Activated CD4-positive, CD25-positive, alpha-beta regulatory T cell treated with anti-CD3 and anti-CD28 coated beads, Interleukin-2, amount 50 U/mL, for 16 hours (primary cell): ENCODE measurements around the gene COL3A1.

ENCODE experiments used
- DNase-seq: peaks from one replicate; pipeline ENCODE4 v3.0.0-alpha.2; 2020; ENCODE audit warnings: low read depth, low spot score

The COL3A1 gene

DNA sequence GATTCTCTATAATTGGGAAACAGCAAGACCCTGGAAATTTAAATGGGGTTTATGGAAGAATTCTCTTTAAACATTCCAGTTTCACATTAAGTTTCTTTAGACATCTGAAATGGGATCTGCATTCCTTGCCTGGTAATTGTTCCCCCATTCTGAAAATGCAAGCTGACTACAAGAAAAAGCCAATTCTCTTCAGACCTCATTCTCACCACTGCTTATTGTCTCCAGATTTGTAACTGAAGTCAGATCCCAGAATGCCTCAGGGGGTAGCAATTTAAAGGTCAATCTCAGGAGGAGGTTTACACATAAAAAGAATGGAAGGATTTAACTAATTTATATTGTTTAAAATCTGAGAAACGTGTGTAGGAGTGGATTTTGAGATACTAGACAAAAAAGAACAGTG, 41.2 kb downstream of the COL3A1 start:
- no peak for DNase-seq

DNA sequence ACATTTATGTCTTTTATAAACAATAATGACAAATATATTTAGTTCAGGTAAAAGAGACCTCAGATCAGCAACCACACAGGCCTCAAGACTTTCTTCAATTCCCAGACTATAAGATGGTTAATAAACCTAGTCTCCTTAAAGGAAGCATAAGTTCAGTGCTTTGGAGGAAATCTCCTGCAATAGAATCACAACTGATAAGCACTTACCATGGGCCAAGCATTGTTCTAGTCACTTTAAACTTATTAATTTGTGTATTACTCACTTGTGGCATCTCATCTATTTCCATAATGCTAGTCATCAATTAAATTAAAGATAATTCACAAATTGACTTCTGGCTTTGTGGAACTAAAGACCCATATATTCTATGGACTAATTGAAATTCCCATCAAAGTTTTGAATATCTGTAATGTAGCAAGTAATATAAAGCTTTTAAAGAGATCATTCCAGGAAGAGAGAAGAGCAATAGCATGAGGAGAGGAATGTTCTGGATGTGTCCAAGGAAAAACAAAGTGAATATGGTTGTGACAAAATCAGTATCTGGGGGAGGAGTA, 42.2 kb downstream of the COL3A1 start:
- no peak for DNase-seq

DNA sequence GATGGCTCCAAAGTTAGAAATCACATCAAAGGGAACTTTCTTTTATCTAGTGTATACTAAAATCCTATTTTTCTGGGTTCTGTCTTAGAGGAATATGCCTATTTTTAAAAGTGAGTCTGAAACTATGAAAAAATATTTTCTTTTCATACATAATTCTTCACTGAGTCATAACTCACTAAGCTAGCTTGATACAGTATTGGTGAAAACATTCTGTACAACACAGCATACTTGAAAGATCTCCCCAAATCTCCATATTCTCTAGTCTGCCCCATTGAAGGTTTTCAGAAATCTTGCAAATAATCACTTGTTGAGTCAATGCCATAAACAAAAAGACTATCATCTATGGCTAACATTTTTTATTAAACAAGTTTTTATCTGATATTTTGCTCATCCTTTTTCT, 44.5 kb downstream of the COL3A1 start:
- no peak for DNase-seq

DNA sequence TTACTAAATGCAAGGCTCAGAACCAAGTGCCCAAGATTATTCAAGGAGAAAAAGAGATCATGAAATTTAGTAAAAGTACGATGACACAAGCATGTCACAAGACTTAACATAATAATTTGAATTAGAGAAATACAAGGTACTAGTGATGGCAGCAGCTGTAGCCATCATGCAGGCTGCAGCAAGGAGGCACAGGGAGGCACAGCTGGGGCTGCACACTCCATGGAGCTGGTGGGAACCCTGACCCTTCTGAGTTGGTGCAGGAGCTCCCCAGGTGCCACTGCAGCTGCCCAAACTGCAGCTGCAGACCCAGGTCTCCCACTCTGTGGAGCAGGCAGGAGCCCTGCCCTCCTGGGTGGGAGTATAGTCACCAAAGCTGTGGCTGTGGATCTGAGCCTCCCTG, 46.0 kb downstream of the COL3A1 start:
- no peak for DNase-seq

DNA sequence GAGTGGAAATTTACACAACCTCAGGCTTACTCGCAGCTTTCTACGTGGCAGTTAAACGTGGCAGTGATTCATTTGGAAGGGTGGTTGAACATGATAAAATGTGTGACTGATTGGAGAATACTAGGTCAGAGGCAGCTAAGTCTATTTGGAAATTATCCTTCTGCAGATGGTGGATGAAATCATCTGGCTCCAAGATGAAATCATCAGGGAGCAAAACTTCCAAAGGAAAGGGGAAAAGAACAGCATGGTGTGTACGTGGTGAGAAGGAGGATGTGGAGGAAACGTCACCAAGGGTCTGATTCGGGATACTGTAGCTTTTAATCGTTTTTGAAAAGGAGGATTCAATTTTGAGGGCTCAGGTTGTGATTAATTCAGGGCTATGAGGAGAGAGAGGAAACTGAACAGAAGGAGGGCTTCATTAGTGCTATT, 47.9 kb downstream of the COL3A1 start:
- no peak for DNase-seq

DNA sequence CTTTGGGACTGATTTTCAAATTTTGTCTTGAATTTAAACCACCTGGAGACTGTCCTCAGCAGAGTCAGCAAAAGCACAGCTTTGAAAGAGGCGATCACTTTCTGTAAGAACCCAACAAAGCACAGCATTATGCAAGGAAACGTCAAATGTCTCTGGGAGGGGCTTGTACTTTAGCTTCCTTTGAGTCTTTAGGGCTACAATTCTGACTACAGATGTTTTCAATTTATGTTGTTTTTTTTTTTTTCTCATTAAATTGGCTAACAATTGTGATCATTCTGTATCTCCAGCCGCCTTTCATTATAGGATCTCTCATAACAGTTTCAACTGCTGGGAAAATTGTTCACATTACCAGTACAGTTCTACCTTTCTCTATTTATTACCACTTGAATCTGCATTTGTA, 48.3 kb downstream of the COL3A1 start:
- no peak for DNase-seq

DNA sequence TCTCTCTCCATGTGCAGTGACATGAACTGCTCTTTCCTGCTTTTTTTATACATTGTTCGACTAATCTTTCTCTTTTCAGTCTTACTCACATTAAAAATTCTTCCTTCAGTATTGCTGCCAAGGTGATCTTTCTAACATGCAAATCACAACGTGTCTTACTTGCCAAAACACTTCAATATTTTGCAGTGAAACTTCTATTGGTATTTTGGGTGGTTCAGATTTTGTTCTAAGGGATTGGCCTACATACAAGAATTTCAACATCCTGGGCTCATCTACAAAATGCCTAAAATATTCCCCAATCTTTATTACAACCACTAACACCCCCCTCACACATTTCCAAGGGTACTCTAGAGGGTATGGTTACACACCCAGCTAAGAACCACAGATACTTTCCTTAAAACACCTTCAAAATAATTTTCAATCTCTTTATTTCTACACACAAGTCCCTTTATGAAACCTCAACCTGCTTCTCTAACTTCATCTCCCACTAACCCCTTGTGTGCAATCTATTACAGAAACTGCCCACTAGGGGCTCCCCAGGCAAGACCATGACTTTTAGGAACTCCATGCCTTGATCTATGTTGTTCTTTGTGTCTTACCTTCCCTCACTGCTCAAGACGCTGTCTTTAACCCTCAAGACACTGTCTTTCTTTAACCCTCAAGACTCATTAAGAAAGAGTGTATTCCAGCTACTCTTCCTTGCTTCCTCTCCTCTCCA, 50.9 kb downstream of the COL3A1 start:
- no peak for DNase-seq

DNA sequence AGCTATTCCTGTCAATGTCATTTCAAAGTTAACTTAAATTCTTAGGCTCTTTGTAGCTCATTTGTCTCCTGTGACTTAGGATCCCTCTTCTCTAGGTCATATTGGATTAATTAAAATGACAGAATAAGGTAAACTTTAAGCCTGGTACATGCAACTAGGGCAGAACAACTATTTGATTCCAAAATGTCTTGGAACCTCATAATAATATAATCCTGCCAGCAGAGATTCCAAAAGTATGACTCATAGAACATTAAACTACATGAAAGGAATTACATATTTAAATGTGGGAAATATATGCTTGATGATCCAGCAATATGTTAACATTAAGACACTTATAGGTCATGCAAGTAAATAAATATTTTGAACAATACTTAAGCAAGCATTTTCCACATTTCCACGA, 63.3 kb downstream of the COL3A1 start:
- DNase-seq: no peak

DNA sequence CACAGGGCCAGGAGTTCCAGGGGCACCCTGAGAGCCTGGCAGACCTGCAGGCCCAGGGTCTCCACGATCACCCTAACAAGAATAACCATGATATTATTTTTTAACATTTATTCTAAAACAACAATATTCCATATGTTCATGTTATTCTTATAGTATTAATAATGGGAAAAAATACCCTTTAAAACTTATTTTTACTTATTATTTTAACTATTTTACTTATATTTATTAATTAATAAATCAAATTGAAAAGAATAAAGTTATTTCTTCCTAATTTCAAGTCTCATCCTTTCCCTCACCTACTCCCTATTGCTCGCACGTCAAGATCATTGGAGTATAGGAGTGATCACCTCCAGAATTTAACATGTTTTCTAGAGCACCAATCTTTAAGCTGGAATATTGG, 71.7 kb downstream of the COL3A1 start:
- DNase-seq: no peak

DNA sequence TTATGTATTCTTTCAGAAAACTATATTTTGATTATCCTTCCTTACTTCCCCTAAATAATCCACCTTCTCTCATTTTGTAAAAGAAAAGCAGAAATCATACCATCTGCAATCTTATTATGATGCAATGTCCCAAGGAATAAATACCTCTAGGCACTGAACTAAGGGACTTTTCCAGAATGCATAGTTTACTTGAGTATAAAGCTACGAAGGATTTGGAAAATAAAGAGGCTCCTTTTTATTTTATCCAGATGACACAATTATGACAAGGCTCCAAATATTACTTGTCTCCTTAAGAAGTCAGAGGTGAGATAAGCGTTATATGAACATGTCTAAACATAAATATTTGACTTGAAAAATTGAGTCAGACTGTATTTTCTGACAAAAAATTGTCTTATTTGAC, 72.1 kb downstream of the COL3A1 start:
- no peak for DNase-seq

DNA sequence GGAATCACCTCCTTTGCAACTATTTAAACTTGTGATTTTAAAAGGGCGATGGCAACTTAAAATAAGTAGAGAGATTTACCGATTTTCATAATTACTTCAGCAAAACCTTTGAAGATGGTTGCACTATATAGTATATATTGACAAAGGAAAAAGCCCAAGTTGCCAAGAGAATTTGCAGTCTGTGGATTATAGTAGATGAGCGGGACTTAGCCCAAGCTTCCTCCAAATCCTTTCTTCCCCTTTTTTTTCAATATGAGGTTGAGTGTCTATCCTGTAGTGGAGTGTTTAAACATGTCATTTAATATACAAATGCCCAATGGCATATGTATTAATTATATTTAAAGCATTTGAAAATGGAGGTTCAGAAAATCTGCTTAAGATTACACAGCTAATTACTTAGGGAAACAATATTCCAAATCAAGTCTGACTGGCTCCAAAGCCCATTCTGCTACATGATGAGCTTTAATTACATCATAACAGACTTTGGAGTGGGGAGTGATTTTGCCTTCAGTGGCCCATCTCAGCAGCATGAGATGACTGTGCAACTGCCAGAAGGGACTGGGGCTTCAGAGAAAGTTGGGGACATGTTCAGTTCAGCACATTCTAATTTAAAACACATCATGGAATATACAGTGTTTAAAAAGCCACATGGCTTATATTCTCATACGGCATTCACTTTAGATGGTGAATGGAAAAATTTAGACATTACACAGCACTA, 73.2 kb downstream of the COL3A1 start:
- DNase-seq: no peak

DNA sequence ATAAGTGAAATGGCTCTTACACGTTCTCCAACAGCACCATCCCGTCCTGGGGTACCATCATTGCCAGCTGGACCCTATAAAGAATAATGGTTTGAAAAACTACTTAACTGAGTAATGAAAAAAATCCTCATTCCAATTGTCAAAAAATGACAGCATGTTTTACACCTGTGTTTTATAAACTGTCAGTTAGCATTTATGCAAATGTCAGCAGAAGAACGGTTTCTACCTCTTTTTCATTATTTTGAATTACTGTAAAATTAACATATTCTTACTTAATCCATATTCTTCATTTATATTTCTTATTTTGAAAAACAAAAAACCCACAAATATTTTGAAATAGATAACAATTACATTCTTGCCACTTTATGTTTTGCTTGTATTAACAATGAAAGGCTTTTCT, 74.0 kb downstream of the COL3A1 start:
- no peak for DNase-seq

DNA sequence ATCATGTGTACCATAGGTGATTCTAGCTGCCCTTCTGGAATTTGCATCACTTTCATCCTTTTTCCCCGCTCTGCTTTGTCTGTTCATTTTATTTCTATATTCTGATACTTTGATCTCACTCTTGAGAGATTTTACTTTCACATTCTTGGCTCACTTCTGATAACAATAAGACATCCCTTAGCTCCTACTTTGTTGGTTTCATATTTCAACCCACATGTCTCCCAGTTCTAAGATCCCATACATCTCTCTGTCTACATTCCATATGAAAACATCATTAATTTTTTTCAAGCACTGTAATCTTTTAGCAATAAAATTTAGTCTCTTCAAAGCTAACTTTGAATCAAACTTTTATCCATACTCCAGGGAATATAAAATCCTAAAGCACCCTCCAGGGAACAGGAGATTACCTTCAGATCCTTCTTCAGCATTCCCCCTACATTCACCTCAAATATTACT, 75.6 kb downstream of the COL3A1 start:
- no peak for DNase-seq

DNA sequence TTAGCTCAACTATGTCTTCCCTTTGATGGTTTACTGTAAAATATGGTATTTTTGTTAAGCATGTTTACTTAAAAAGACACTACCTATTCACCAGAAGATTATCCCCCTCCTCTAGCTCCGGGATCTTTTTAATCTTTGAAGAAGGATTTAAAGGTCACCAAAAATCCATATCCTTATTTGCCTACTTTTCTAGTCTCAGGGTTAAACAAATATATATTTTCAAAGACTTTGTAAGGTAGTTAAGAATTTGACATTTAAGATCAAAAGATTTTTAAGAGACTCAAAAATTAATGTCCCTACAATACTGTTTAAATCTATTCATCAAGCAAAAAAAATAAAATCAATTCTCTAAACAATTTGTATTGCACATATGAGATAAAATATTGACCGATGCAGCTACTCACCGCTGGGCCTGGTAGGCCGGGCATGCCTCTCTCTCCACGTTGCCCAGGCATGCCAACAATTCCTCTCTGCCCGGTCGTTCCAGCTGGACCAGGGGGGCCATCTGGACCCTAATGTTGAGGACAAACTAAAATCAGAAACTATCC, 76.1 kb downstream of the COL3A1 start:
- no peak for DNase-seq

DNA sequence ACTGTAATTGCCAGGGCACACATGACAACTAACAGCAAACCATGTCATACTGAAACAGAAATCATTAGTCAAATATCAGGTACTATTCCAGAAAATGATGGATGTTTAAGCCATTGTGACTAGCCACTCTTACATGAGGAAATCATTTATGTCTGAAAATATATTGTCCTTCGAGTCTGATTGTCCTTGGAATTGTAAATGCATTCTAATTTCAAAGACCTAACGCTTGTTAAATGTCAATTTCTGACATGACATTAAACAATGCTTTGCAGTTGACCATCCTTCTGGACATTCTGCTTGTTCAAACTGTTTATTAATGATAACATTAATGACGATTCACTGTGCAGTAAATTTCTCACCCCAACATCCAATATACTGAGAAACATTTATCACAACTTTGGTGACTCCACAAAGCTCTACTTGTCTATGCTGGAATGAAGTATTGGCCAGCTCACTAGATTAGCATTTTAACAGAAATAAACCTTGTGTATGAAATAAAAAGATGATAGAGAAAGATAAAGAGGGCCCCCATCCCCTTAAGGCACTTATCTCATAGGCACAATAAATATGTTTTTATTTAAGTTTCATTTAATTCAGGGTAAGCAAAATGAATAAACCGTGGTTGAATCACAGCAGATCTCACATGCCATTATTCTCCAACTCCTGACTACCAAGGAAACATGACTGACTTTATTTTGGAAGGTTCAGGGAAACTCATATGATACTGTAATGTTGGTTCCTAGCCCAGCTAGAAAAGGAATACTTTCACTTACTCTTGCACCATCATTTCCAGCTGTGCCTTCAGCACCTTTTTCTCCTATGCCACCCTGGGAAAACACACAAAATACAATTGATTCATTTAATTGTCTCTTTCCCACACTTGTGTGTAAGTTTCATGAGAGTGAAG, 82.3 kb downstream of the COL3A1 start:
- no peak for DNase-seq

DNA sequence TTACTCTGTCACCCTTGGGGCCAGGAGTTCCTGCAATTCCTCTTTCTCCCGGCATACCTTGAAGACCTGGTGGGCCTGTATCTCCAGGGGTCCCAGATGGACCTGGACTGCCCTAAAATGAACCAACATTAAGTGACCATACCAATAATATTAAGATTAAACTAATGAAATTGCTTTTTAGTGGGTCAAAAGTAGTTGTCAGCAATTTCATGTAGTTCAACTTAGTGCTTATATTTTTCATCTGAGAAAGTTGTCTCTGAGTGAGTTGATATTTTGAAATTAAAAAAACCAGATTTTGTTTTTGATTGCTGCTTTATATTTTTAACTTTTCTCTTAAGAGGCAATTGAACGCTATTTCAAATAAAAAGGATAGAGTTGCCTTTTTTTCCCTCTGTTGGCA, 83.1 kb downstream of the COL3A1 start:
- DNase-seq: no peak

DNA sequence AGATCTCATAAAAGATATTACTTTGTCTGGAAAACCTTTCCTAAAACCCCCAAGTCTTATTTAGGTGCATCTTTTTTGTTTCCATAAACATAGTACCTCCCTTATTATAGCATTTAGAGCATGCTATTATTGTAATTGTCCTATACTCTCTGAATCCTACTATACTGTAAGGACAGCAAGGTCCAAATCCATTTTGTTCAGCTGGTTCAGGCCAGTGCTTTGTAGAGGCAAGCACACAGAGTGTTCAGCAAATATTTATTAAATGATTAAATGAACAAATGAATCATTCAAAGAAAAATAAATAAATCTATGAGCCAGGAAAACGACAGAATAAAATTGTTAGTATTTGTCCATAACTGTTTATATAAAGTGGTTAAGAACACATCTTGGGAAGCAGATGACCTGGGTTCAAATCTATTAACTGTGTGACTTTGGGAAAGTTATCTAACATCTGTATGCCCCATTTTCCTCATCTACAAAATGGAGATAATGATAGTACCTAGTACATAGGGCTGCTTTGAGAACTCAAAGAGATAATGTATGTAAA, 86.0 kb downstream of the COL3A1 start:
- no peak for DNase-seq
